Astrocyte (in vitro differentiated cells and primary cell): Measurements from ENCODE around the gene BCL2. TPM values are rescaled to one million over a fixed set of nuclear protein-coding genes. Genes with fewer than 3 reads are reported as not detected.

ENCODE experiments used
- DNase-seq: peaks from one replicate; pipeline ENCODE4 v3.0.0-alpha.2; 2010; ENCODE audit warnings: low read depth
- FAIRE-seq: peaks from 2 replicates; lab custom pipeline; 2011; peaks lifted over from hg19 to GRCh38; lab: Jason Lieb, UNC
- H2AFZ ChIP-seq: 2 replicates; pipeline ENCODE4 v1.6.0; 2012; ENCODE audit warnings: low read depth, low read length, inconsistent platforms
- H3K27ac ChIP-seq: 2 replicates; pipeline ENCODE4 v1.5.1; 2011; ENCODE audit warnings: low read depth, low read length, inconsistent platforms
- H3K27me3 ChIP-seq: 2 replicates; pipeline ENCODE4 v1.6.0; 2011; ENCODE audit warnings: low read length, inconsistent platforms; ENCODE audit not compliant: insufficient read depth
- H3K36me3 ChIP-seq: 2 replicates; pipeline ENCODE4 v1.5.1; 2011; ENCODE audit warnings: low read length, inconsistent platforms; ENCODE audit not compliant: insufficient read depth
- H3K4me1 ChIP-seq: 2 replicates; pipeline ENCODE4 v1.5.1; 2011; ENCODE audit warnings: low read length, inconsistent platforms; ENCODE audit not compliant: insufficient read depth
- H3K4me2 ChIP-seq: 2 replicates; pipeline ENCODE4 v1.6.0; 2012; ENCODE audit warnings: low read length, inconsistent platforms
- H3K4me3 ChIP-seq: 2 replicates; pipeline ENCODE4 v1.5.1; 2011; ENCODE audit warnings: low read depth, mild to moderate bottlenecking, low read length, inconsistent platforms; ENCODE audit not compliant: insufficient read depth
- H3K79me2 ChIP-seq: 2 replicates; pipeline ENCODE4 v1.6.0; 2012; ENCODE audit warnings: mild to moderate bottlenecking, low read length, inconsistent platforms; ENCODE audit not compliant: insufficient read depth
- H3K9ac ChIP-seq: 2 replicates; pipeline ENCODE4 v1.6.0; 2012; ENCODE audit warnings: mild to moderate bottlenecking, low read length, inconsistent platforms
- H3K9me3 ChIP-seq: 2 replicates; pipeline ENCODE4 v1.5.1; 2012; ENCODE audit warnings: low read depth, mild to moderate bottlenecking, low read length, inconsistent platforms; ENCODE audit not compliant: insufficient read depth
- H4K20me1 ChIP-seq: 2 replicates; pipeline ENCODE4 v1.6.0; 2012; ENCODE audit warnings: low read length, inconsistent platforms; ENCODE audit not compliant: insufficient read depth
- H3K27ac Mint-ChIP-seq: one replicate; pipeline ENCODE4 v1.8.0; 2021; ENCODE audit warnings: mild to moderate bottlenecking, mixed read lengths; ENCODE audit not compliant: unreplicated experiment
- H3K27me3 Mint-ChIP-seq: one replicate; pipeline ENCODE4 v1.8.0; 2021; ENCODE audit warnings: low read depth, mixed read lengths; ENCODE audit not compliant: unreplicated experiment
- H3K36me3 Mint-ChIP-seq: one replicate; pipeline ENCODE4 v1.8.0; 2021; ENCODE audit warnings: low read depth, mixed read lengths; ENCODE audit not compliant: unreplicated experiment
- H3K4me1 Mint-ChIP-seq: one replicate; pipeline ENCODE4 v1.8.0; 2021; ENCODE audit warnings: low read depth, mixed read lengths; ENCODE audit not compliant: unreplicated experiment
- H3K4me3 Mint-ChIP-seq: one replicate; pipeline ENCODE4 v1.8.0; 2021; ENCODE audit warnings: mild to moderate bottlenecking, moderate library complexity, mixed read lengths; ENCODE audit not compliant: unreplicated experiment
- H3K9me3 Mint-ChIP-seq: one replicate; pipeline ENCODE4 v1.8.0; 2021; ENCODE audit warnings: mild to moderate bottlenecking, mixed read lengths; ENCODE audit not compliant: unreplicated experiment
- EZH2 ChIP-seq: IDR thresholded peaks from 2 replicates; pipeline ENCODE4 v1.6.1; 2012; ENCODE audit warnings: mild to moderate bottlenecking, low read length, inconsistent platforms; ENCODE audit not compliant: insufficient read depth
- total RNA-seq: library from RNA; stranded (reverse); gene quantifications from 2 replicates; pipeline ENCODE4 v1.2.1, GENCODE V29; 2021
- TF ChIP-seq, protein P1 (sequence below): IDR thresholded peaks from 2 replicates; pipeline ENCODE4 v1.5.1; 2011; ENCODE audit warnings: low read depth, mild to moderate bottlenecking, inconsistent platforms, low read length, moderate library complexity; ENCODE audit not compliant: insufficient read depth

Gene BCL2
- total RNA-seq, 1 donor from 2014 or later: 1.7 TPM

DNA sequence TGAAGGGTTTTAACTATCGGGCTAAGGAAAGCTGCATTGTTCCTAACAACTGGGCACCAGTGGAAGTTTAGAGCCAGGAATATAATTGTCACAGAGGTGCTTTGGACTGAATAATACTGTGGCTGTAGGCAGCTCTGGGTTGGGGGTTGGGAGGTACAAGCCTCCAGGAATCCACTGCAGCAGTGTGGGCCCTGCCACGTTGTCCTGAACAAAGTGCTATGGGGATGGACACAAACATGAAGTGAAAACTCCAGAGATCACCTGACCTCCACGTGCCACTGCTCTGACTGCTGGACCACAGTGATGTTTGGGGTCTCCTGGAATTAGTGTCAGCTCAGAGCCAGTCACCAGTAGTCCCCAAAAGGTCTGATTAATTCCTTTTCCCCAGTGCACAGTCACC is 110.9 kb downstream of the BCL2 start:
- H3K4me2 ChIP-seq: no peak overlapping the region
- DNase-seq (no peak), FAIRE-seq (no peak)

DNA sequence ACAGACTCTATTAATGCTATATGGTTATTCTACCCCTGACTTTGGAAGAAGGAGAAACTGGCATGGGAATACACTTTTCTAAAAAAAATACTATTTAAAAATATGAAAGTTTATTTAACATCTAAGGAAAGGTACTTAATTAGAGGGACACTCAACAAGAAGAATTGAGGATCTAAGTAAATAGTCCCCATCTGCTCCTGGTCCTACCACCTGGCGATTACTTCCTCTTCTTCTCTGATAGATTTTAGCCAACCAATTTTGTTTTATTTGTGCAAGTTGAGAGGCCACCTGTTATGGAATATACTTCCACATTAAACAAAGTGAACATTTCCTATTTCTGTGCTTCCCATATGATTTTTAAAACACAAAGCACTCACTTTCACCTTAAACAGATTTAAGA is 111.7 kb downstream of the BCL2 start:
- Mint-ChIP-seq H3K36me3 (no peaks in the 10 kb centered on the region), H3K9me3 (no peaks in the 10 kb centered on the region), H3K27me3 (peaks cover 6% of the 10 kb centered on the region), H3K4me3 (no peak overlapping the region), H3K4me1 (peaks cover 3% of the 10 kb centered on the region), H3K27ac (no peak overlapping the region)
- no peak overlapping the region for H3K4me3 ChIP-seq
- H4K20me1 ChIP-seq: no peaks in the 10 kb centered on the region
- no peak overlapping the region for H3K9ac ChIP-seq
- no peak for DNase-seq
- no peak for TF ChIP-seq EZH2
- TF ChIP-seq, protein P1, sequence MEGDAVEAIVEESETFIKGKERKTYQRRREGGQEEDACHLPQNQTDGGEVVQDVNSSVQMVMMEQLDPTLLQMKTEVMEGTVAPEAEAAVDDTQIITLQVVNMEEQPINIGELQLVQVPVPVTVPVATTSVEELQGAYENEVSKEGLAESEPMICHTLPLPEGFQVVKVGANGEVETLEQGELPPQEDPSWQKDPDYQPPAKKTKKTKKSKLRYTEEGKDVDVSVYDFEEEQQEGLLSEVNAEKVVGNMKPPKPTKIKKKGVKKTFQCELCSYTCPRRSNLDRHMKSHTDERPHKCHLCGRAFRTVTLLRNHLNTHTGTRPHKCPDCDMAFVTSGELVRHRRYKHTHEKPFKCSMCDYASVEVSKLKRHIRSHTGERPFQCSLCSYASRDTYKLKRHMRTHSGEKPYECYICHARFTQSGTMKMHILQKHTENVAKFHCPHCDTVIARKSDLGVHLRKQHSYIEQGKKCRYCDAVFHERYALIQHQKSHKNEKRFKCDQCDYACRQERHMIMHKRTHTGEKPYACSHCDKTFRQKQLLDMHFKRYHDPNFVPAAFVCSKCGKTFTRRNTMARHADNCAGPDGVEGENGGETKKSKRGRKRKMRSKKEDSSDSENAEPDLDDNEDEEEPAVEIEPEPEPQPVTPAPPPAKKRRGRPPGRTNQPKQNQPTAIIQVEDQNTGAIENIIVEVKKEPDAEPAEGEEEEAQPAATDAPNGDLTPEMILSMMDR: no peak
- H3K36me3 ChIP-seq: no peaks in the 10 kb centered on the region
- no peak overlapping the region for H3K4me2 ChIP-seq
- no peaks in the 10 kb centered on the region for H3K4me1 ChIP-seq
- H2AFZ ChIP-seq: no peak overlapping the region
- H3K79me2 ChIP-seq: no peaks in the 10 kb centered on the region
- H3K27ac ChIP-seq: no peak overlapping the region
- no peaks in the 10 kb centered on the region for H3K9me3 ChIP-seq
- no peak for FAIRE-seq
- no peaks in the 10 kb centered on the region for H3K27me3 ChIP-seq

More for the DNA sequence above, 110.9 kb downstream of the BCL2 start:
- Histone ChIP-seq H4K20me1 (no peaks in the 10 kb centered on the region), H3K27me3 (no peaks in the 10 kb centered on the region), H2AFZ (no peak overlapping the region), H3K9me3 (no peaks in the 10 kb centered on the region), H3K79me2 (no peaks in the 10 kb centered on the region), H3K36me3 (no peaks in the 10 kb centered on the region), H3K4me3 (no peak overlapping the region), H3K27ac (no peak overlapping the region), H3K4me1 (no peaks in the 10 kb centered on the region), H3K9ac (no peak overlapping the region)
- Mint-ChIP-seq H3K4me3 (no peak overlapping the region), H3K9me3 (no peaks in the 10 kb centered on the region), H3K36me3 (no peaks in the 10 kb centered on the region), H3K27me3 (peaks cover 6% of the 10 kb centered on the region), H3K4me1 (peaks cover 9% of the 10 kb centered on the region), H3K27ac (no peak overlapping the region)
- TF ChIP-seq EZH2: no peak
- TF ChIP-seq, protein P1: no peak

DNA sequence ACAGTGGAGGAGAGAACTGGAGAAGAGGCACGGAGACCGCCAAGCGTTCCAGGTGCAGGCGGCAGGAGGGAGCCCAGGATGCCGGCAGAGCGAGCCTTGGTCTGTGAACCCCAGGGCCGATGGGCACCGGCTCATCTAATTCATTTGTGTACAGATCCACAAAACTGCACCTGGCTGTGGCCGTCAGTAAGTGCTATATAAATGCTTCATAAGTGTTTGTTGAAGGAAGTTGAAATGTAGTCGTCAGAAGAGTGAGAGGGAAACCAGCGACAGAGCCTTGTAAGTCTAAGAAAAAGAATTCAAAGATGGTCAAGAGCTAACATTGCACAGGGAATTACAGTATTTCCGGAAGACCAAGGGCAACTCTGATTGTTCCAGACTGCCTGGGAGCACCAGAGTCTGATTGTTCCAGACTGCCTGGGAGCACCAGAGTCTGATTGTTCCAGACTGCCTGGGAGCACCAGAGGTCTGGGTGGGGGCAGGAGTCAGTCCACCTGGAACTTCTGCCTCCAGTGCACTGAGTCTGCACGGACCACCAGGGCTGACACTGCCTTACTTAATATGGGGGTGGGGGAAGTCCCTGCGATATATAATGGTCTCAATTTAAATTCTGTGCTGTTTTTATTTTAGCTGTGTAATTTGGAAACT is 112.3 kb downstream of the BCL2 start:
- no peaks in the 10 kb centered on the region for H3K36me3 Mint-ChIP-seq
- peaks cover 3% of the 10 kb centered on the region for H3K4me1 Mint-ChIP-seq
- H3K9me3 Mint-ChIP-seq: no peaks in the 10 kb centered on the region
- no peak overlapping the region for H3K27ac Mint-ChIP-seq
- no peak for TF ChIP-seq EZH2
- TF ChIP-seq, protein P1: no peak
- Histone ChIP-seq H3K79me2 (no peaks in the 10 kb centered on the region), H3K27ac (no peak overlapping the region), H3K27me3 (no peaks in the 10 kb centered on the region), H3K4me1 (no peaks in the 10 kb centered on the region), H3K4me3 (no peak overlapping the region), H4K20me1 (no peaks in the 10 kb centered on the region), H2AFZ (no peak overlapping the region), H3K36me3 (no peaks in the 10 kb centered on the region), H3K9ac (no peak overlapping the region), H3K4me2 (no peak overlapping the region), H3K9me3 (no peaks in the 10 kb centered on the region)
- FAIRE-seq (no peak), DNase-seq (no peak)
- peaks cover 6% of the 10 kb centered on the region for H3K27me3 Mint-ChIP-seq
- H3K4me3 Mint-ChIP-seq: no peak overlapping the region
